Measurements from ENCODE around the gene TDG. TPM values are rescaled to one million over a fixed set of nuclear protein-coding genes. Genes with fewer than 3 reads are reported as not detected.

Gene TDG
- total RNA-seq, 1 experiment from 2014 or later, result 33.0 TPM

DNA sequence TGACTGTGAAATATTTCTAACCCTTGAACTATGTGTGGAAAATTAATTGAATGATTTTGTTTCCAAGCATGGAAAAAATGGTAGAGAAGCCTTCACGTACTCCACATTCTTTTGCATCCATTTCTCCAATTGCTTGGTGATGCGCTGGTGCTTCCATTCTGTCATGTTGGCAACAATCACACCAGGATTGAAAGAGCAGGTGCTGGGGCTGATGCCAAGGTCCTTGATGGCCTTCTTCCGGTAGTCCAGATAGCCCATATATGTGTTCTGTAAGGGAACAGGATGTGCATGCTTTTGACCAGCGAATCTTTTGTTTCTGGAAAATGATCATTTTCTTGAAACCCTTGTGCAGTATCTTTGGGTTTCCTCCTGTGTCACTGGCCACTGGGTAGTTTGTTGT lies 28.6 kb downstream of the TDG start:
- no peak for DNase-seq (ENCODE audit: low spot score)
- TF ChIP-seq, protein P1, sequence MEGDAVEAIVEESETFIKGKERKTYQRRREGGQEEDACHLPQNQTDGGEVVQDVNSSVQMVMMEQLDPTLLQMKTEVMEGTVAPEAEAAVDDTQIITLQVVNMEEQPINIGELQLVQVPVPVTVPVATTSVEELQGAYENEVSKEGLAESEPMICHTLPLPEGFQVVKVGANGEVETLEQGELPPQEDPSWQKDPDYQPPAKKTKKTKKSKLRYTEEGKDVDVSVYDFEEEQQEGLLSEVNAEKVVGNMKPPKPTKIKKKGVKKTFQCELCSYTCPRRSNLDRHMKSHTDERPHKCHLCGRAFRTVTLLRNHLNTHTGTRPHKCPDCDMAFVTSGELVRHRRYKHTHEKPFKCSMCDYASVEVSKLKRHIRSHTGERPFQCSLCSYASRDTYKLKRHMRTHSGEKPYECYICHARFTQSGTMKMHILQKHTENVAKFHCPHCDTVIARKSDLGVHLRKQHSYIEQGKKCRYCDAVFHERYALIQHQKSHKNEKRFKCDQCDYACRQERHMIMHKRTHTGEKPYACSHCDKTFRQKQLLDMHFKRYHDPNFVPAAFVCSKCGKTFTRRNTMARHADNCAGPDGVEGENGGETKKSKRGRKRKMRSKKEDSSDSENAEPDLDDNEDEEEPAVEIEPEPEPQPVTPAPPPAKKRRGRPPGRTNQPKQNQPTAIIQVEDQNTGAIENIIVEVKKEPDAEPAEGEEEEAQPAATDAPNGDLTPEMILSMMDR (IDR thresholded peaks at IDR 0.05), result no peak
- TF ChIP-seq, protein P2, sequence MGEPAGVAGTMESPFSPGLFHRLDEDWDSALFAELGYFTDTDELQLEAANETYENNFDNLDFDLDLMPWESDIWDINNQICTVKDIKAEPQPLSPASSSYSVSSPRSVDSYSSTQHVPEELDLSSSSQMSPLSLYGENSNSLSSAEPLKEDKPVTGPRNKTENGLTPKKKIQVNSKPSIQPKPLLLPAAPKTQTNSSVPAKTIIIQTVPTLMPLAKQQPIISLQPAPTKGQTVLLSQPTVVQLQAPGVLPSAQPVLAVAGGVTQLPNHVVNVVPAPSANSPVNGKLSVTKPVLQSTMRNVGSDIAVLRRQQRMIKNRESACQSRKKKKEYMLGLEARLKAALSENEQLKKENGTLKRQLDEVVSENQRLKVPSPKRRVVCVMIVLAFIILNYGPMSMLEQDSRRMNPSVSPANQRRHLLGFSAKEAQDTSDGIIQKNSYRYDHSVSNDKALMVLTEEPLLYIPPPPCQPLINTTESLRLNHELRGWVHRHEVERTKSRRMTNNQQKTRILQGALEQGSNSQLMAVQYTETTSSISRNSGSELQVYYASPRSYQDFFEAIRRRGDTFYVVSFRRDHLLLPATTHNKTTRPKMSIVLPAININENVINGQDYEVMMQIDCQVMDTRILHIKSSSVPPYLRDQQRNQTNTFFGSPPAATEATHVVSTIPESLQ (CRISPR knock-in tag; IDR thresholded peaks at IDR 0.05), result no peak
- TF ChIP-seq, protein P3, sequence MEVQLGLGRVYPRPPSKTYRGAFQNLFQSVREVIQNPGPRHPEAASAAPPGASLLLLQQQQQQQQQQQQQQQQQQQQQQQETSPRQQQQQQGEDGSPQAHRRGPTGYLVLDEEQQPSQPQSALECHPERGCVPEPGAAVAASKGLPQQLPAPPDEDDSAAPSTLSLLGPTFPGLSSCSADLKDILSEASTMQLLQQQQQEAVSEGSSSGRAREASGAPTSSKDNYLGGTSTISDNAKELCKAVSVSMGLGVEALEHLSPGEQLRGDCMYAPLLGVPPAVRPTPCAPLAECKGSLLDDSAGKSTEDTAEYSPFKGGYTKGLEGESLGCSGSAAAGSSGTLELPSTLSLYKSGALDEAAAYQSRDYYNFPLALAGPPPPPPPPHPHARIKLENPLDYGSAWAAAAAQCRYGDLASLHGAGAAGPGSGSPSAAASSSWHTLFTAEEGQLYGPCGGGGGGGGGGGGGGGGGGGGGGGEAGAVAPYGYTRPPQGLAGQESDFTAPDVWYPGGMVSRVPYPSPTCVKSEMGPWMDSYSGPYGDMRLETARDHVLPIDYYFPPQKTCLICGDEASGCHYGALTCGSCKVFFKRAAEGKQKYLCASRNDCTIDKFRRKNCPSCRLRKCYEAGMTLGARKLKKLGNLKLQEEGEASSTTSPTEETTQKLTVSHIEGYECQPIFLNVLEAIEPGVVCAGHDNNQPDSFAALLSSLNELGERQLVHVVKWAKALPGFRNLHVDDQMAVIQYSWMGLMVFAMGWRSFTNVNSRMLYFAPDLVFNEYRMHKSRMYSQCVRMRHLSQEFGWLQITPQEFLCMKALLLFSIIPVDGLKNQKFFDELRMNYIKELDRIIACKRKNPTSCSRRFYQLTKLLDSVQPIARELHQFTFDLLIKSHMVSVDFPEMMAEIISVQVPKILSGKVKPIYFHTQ (CRISPR knock-in tag; IDR thresholded peaks at IDR 0.05), result no peak
- TF ChIP-seq, protein P4, sequence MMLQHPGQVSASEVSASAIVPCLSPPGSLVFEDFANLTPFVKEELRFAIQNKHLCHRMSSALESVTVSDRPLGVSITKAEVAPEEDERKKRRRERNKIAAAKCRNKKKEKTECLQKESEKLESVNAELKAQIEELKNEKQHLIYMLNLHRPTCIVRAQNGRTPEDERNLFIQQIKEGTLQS (CRISPR knock-in tag; conservative IDR thresholded peaks at IDR 0.05), result no peak
- TF ChIP-seq ZBTB21 (CRISPR knock-in tag; IDR thresholded peaks at IDR 0.05; ENCODE audit: borderline replicate concordance) (no peak), ESRRA (CRISPR knock-in tag; IDR thresholded peaks at IDR 0.05; ENCODE audit: borderline replicate concordance) (no peak), ELF4 (CRISPR knock-in tag; IDR thresholded peaks at IDR 0.05; ENCODE audit: low read depth) (no peak), HMGA2 (CRISPR knock-in tag; IDR thresholded peaks at IDR 0.05) (no peak), JUN (CRISPR knock-in tag; IDR thresholded peaks at IDR 0.05) (no peak)
- TF ChIP-seq, protein P5, sequence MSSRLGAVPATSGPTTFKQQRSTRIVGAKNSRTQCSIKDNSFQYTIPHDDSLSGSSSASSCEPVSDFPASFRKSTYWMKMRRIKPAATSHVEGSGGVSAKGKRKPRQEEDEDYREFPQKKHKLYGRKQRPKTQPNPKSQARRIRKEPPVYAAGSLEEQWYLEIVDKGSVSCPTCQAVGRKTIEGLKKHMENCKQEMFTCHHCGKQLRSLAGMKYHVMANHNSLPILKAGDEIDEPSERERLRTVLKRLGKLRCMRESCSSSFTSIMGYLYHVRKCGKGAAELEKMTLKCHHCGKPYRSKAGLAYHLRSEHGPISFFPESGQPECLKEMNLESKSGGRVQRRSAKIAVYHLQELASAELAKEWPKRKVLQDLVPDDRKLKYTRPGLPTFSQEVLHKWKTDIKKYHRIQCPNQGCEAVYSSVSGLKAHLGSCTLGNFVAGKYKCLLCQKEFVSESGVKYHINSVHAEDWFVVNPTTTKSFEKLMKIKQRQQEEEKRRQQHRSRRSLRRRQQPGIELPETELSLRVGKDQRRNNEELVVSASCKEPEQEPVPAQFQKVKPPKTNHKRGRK (CRISPR knock-in tag; IDR thresholded peaks at IDR 0.05; ENCODE audit: borderline replicate concordance), result no peak
- TF ChIP-seq, protein P6, sequence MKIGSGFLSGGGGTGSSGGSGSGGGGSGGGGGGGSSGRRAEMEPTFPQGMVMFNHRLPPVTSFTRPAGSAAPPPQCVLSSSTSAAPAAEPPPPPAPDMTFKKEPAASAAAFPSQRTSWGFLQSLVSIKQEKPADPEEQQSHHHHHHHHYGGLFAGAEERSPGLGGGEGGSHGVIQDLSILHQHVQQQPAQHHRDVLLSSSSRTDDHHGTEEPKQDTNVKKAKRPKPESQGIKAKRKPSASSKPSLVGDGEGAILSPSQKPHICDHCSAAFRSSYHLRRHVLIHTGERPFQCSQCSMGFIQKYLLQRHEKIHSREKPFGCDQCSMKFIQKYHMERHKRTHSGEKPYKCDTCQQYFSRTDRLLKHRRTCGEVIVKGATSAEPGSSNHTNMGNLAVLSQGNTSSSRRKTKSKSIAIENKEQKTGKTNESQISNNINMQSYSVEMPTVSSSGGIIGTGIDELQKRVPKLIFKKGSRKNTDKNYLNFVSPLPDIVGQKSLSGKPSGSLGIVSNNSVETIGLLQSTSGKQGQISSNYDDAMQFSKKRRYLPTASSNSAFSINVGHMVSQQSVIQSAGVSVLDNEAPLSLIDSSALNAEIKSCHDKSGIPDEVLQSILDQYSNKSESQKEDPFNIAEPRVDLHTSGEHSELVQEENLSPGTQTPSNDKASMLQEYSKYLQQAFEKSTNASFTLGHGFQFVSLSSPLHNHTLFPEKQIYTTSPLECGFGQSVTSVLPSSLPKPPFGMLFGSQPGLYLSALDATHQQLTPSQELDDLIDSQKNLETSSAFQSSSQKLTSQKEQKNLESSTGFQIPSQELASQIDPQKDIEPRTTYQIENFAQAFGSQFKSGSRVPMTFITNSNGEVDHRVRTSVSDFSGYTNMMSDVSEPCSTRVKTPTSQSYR (CRISPR knock-in tag; IDR thresholded peaks at IDR 0.05), result no peak
- TF ChIP-seq, protein P7, sequence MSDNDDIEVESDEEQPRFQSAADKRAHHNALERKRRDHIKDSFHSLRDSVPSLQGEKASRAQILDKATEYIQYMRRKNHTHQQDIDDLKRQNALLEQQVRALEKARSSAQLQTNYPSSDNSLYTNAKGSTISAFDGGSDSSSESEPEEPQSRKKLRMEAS (CRISPR knock-in tag; IDR thresholded peaks at IDR 0.05), result no peak
- Mint-ChIP-seq H3K9me3 (no peaks in the 10 kb centered on the region), H3K27ac (no peak overlapping the region), H3K4me1 (no peaks in the 10 kb centered on the region), H3K4me3 (no peak overlapping the region), H3K27me3 (ENCODE audit: low read depth) (no peaks in the 10 kb centered on the region; the same call in 1 of the 2 replicates), H3K36me3 (peaks cover under 1% of the 10 kb centered on the region)
- ATAC-seq, result no peak
- ChIA-PET POLR2A (no interaction called here), CTCF (no interaction called here)

DNA sequence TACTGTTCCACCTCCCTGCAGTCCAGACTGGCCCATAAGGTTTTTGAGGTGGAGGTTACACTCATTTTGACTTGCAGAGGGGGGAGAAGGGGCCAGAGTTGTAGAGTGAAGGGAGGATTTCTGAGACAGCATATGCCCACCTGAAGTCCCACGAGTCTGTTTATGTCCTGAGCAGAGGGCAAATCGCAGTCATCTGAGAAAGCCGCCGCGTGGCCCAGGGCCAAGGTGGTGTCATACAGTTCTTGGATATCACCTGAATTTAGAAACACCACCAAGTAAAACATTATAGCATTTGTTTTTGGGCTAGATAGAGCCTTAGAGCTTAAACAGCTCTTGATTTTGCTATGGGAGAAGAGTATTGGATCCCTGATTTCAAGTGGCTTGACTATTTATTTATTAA lies 30.9 kb downstream of the TDG start:
- Mint-ChIP-seq H3K4me1 (0 out of 2 replicates have a peak, but pooled peaks cover 3% of the 10 kb centered on the region), H3K36me3 (no peaks in the 10 kb centered on the region), H3K27ac (no peak overlapping the region), H3K9me3 (no peaks in the 10 kb centered on the region), H3K4me3 (no peak overlapping the region), H3K27me3 (ENCODE audit: low read depth) (no peaks in the 10 kb centered on the region; the same call in 1 of the 2 replicates)
- no peak for DNase-seq (ENCODE audit: low spot score)
- ChIA-PET CTCF (interaction anchor here (1.1 kb wide), 1 partner anchor 112 kb away, joined by 3 read pairs; no protein-coding TSS in a partner anchor), POLR2A (no interaction called here)
- no peak for ATAC-seq
- TF ChIP-seq TEAD1 (CRISPR knock-in tag; IDR thresholded peaks at IDR 0.05) (no peak), OVOL2 (CRISPR knock-in tag; IDR thresholded peaks at IDR 0.05; ENCODE audit: borderline replicate concordance) (no peak), CREB1 (CRISPR knock-in tag; IDR thresholded peaks at IDR 0.05) (no peak), ZNF219 (CRISPR knock-in tag; IDR thresholded peaks at IDR 0.05; ENCODE audit: borderline replicate concordance) (no peak)
- TF ChIP-seq, protein P8, sequence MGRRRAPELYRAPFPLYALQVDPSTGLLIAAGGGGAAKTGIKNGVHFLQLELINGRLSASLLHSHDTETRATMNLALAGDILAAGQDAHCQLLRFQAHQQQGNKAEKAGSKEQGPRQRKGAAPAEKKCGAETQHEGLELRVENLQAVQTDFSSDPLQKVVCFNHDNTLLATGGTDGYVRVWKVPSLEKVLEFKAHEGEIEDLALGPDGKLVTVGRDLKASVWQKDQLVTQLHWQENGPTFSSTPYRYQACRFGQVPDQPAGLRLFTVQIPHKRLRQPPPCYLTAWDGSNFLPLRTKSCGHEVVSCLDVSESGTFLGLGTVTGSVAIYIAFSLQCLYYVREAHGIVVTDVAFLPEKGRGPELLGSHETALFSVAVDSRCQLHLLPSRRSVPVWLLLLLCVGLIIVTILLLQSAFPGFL (CRISPR knock-in tag; IDR thresholded peaks at IDR 0.05; ENCODE audit: borderline replicate concordance), result no peak
- TF ChIP-seq, protein P9, sequence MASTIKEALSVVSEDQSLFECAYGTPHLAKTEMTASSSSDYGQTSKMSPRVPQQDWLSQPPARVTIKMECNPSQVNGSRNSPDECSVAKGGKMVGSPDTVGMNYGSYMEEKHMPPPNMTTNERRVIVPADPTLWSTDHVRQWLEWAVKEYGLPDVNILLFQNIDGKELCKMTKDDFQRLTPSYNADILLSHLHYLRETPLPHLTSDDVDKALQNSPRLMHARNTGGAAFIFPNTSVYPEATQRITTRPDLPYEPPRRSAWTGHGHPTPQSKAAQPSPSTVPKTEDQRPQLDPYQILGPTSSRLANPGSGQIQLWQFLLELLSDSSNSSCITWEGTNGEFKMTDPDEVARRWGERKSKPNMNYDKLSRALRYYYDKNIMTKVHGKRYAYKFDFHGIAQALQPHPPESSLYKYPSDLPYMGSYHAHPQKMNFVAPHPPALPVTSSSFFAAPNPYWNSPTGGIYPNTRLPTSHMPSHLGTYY (CRISPR knock-in tag; IDR thresholded peaks at IDR 0.05), result no peak
- TF ChIP-seq, protein P10, sequence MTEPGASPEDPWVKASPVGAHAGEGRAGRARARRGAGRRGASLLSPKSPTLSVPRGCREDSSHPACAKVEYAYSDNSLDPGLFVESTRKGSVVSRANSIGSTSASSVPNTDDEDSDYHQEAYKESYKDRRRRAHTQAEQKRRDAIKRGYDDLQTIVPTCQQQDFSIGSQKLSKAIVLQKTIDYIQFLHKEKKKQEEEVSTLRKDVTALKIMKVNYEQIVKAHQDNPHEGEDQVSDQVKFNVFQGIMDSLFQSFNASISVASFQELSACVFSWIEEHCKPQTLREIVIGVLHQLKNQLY (CRISPR knock-in tag; IDR thresholded peaks at IDR 0.05), result no peak
